ENCODE measurements around the gene SORCS3. TPM values are rescaled to one million over a fixed set of nuclear protein-coding genes. Genes with fewer than 3 reads are reported as not detected.

Gene SORCS3
- total RNA-seq, 1 donor from 2014 or later, result not detected

GRCh38 chr10:104676874-104677273 lies 35.8 kb downstream of the SORCS3 start:
- H3K4me3 ChIP-seq, result no peak overlapping the region
- DNase-seq (no peak), ATAC-seq (no peak)
- no peaks in the 10 kb centered on the region for H3K4me1 ChIP-seq
- H3K36me3 ChIP-seq, result no peaks in the 10 kb centered on the region
- no peaks in the 10 kb centered on the region for H3K9me3 ChIP-seq
- intact Hi-C loops (cut with DNase I), result no loop called here
- no peaks in the 10 kb centered on the region for H3K27me3 ChIP-seq
- no peak for TF ChIP-seq CTCF (IDR thresholded peaks at IDR 0.05)
- no peak overlapping the region for H3K27ac ChIP-seq

DNA sequence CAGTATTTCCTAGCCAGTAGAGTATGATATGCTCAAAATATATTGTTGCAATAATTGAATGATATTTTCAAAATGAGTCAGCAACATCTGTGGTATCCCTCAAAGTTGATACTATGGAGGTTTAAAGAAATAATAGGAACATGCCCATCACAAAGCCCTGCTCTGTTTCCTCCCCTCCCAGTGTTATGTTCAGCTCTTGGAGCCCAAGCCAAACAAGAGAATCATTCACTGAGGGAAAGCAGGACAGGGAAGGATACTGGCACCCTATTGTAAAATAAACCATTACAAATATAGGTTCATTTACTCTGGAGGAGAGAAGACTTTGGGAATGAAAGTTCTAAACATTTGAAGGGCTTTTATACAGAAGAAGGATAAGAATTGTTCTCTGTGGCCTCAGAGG lies 37.6 kb downstream of the SORCS3 start:
- no peak overlapping the region for H3K27ac ChIP-seq
- no peak for TF ChIP-seq CTCF (IDR thresholded peaks at IDR 0.05)
- DNase-seq (no peak), ATAC-seq (no peak)
- intact Hi-C loops (cut with DNase I), result no loop called here
- no peaks in the 10 kb centered on the region for H3K9me3 ChIP-seq
- H3K4me1 ChIP-seq, result no peaks in the 10 kb centered on the region
- no peaks in the 10 kb centered on the region for H3K27me3 ChIP-seq
- no peak overlapping the region for H3K4me3 ChIP-seq
- H3K36me3 ChIP-seq, result no peaks in the 10 kb centered on the region

GRCh38 chr10:104680467-104681401 lies 39.6 kb downstream of the SORCS3 start:
- ATAC-seq, result peak; percentile 50

GRCh38 chr10:104681485-104681884 lies 40.4 kb downstream of the SORCS3 start:
- intact Hi-C loops (cut with DNase I), result no loop called here
- no peak for ATAC-seq
- no peak for DNase-seq
- H3K4me1 ChIP-seq, result no peaks in the 10 kb centered on the region
- no peaks in the 10 kb centered on the region for H3K36me3 ChIP-seq
- no peak overlapping the region for H3K27ac ChIP-seq
- TF ChIP-seq CTCF (IDR thresholded peaks at IDR 0.05), result no peak
- H3K27me3 ChIP-seq, result no peaks in the 10 kb centered on the region
- H3K9me3 ChIP-seq, result no peaks in the 10 kb centered on the region
- H3K4me3 ChIP-seq, result no peak overlapping the region

More at GRCh38 chr10:104680467-104681401, 39.6 kb downstream of the SORCS3 start:
- TF ChIP-seq CTCF (IDR thresholded peaks at IDR 0.05), result no peak
- Histone ChIP-seq H3K27ac (no peak overlapping the region), H3K36me3 (no peaks in the 10 kb centered on the region), H3K4me1 (no peaks in the 10 kb centered on the region), H3K4me3 (peak overlapping the region; percentile 25), H3K27me3 (no peaks in the 10 kb centered on the region), H3K9me3 (no peaks in the 10 kb centered on the region)
- intact Hi-C loops (cut with DNase I), result no loop called here
- peak; percentile 68 for DNase-seq

DNA sequence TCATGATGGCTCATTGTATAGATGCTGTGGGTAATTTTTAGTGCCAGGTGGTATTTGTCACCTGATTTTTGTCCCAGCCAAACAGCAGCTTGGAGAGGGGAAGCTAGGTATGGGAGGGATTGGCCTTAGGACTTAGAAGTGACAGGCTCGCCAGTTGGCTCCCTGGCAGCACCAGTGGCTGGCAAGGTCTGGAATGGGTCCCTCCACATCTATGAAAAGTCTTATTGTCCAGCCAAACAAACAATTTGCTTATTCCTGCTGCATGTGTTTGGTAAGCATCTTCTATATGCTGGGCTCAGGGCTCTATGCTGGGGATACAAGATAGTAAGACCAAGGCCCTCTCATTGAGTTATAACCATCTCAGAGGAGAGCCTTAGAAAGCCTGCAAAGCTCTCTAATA lies 42.5 kb downstream of the SORCS3 start:
- H3K9me3 ChIP-seq, result no peaks in the 10 kb centered on the region
- ATAC-seq (no peak), DNase-seq (no peak)
- no peak overlapping the region for H3K4me3 ChIP-seq
- H3K4me1 ChIP-seq, result no peaks in the 10 kb centered on the region
- H3K27ac ChIP-seq, result no peak overlapping the region
- no peaks in the 10 kb centered on the region for H3K27me3 ChIP-seq
- TF ChIP-seq CTCF (IDR thresholded peaks at IDR 0.05), result no peak
- no peaks in the 10 kb centered on the region for H3K36me3 ChIP-seq
- intact Hi-C loops (cut with DNase I), result no loop called here
